ENCODE results near the gene SPACA5. TPM values are rescaled to one million over a fixed set of nuclear protein-coding genes. Genes with fewer than 3 reads are reported as not detected.
"Not testable (repeated sequence)": the region's sequence is repeated elsewhere in the genome, so short reads cannot be mapped to it uniquely, and the experiment has no call there.

The SPACA5 gene
- total RNA-seq, 1 donor from 2014 or later: not detected

- Mint-ChIP-seq H3K27ac (no peak overlapping the region), H3K36me3 (peaks cover 12% of the 10 kb centered on the region), H3K4me1 (peaks cover 6% of the 10 kb centered on the region), H3K4me3 (peak overlapping the region; percentile 26), H3K9me3 (peaks cover 17% of the 10 kb centered on the region), H3K27me3 (ENCODE audit: low read depth) (no peaks in the 10 kb centered on the region)
- no peak for DNase-seq (ENCODE audit: low spot score in 2 of 2, unreplicated experiment in 2 of 2)
- TF ChIP-seq, protein P1, sequence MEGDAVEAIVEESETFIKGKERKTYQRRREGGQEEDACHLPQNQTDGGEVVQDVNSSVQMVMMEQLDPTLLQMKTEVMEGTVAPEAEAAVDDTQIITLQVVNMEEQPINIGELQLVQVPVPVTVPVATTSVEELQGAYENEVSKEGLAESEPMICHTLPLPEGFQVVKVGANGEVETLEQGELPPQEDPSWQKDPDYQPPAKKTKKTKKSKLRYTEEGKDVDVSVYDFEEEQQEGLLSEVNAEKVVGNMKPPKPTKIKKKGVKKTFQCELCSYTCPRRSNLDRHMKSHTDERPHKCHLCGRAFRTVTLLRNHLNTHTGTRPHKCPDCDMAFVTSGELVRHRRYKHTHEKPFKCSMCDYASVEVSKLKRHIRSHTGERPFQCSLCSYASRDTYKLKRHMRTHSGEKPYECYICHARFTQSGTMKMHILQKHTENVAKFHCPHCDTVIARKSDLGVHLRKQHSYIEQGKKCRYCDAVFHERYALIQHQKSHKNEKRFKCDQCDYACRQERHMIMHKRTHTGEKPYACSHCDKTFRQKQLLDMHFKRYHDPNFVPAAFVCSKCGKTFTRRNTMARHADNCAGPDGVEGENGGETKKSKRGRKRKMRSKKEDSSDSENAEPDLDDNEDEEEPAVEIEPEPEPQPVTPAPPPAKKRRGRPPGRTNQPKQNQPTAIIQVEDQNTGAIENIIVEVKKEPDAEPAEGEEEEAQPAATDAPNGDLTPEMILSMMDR (IDR thresholded peaks at IDR 0.05; ENCODE audit: unreplicated experiment): no peak
These were observed 4.5 kb upstream of the SPACA5 start for GRCh38 chrX:48002319-48002718.

DNA sequence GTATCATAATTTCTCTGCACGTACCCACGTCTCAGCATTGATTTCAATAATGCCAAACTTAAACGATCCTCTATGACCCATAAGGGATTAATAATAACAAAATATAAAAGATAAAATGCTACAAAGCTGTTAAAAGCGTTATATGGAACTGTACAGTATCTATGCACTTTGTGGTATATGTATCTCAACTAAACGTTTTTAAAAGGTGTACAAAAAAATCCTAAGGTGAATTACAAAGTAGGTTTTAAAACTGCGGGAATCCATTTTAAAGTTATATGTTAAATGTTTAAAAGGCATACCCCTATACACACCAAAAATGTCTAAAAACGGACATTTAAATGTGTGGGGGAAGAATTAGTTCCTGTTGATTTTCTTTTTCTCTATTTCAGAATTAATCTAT, 3.9 kb upstream of the SPACA5 start:
- no peak for DNase-seq (ENCODE audit: low spot score in 2 of 2, unreplicated experiment in 2 of 2)
- H3K27me3 Mint-ChIP-seq (ENCODE audit: low read depth): no peaks in the 10 kb centered on the region
- TF ChIP-seq, protein P1 (IDR thresholded peaks at IDR 0.05; ENCODE audit: unreplicated experiment): no peak

GRCh38 chrX:48003367-48003757, 3.4 kb upstream of the SPACA5 start:
- H3K9me3 Mint-ChIP-seq: peaks cover 12% of the 10 kb centered on the region
- H3K27me3 Mint-ChIP-seq (ENCODE audit: low read depth): no peaks in the 10 kb centered on the region
- DNase-seq (ENCODE audit: low spot score in 2 of 2, unreplicated experiment in 2 of 2): no peak
- peak overlapping the region; percentile 98 for H3K4me3 Mint-ChIP-seq
- H3K36me3 Mint-ChIP-seq: peaks cover 12% of the 10 kb centered on the region
- H3K27ac Mint-ChIP-seq: peak overlapping the region; percentile 99
- peaks cover 6% of the 10 kb centered on the region for H3K4me1 Mint-ChIP-seq
- TF ChIP-seq, protein P1 (IDR thresholded peaks at IDR 0.05; ENCODE audit: unreplicated experiment): no peak

More for the DNA sequence above, 3.9 kb upstream of the SPACA5 start:
- Mint-ChIP-seq H3K4me1 (peaks cover 6% of the 10 kb centered on the region), H3K9me3 (peaks cover 16% of the 10 kb centered on the region), H3K36me3 (peaks cover 12% of the 10 kb centered on the region), H3K27ac (no peak overlapping the region), H3K4me3 (peak overlapping the region; percentile 47)

DNA sequence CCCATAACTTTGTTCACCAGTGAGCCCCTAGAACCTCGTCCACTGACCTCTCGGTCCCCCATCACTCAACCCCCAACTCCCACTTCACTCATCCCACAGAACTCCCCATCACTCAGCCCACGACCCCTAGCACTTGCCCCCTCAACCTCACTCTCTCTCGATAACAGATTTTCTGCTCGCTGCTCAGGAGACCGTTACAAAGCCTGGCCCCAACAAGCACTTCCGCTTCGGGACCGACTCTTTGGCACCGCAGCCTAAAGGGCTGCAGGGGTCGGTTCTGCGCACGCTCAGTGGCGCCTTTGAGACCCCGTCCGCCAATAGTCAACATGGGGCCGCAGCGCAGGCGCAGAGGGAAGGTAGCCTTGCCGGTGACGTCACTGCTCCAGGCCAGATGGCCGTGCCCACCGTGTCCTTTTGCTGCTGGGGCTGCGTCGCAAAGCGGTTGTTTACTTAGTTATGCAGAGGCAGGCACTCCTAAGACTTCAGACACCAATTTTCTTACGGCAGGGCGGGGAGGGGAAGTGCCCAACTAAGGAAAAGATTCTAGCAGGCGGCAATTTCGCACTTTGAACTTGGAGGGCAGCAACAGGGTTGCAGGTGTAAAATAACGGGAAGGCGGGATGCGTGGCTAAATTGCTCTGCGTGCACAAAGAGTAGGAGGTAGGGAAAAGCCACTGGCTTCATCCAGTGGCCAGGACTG, 2.9 kb upstream of the SPACA5 start, which contains the start of gene ZNF182:
TSS of gene ZNF182 (minus strand) at position 232 of the 700 bp plus-strand sequence. CDS start 1,380 bp downstream, outside the sequence.
- peak within 1 kb of the TSS; percentile 99 for H3K27ac Mint-ChIP-seq
- peaks cover 12% of the 10 kb centered on the region for H3K36me3 Mint-ChIP-seq
- DNase-seq (ENCODE audit: low spot score in 2 of 2, unreplicated experiment in 2 of 2): peak; percentile 79 to 90
- TF ChIP-seq, protein P1 (IDR thresholded peaks at IDR 0.05; ENCODE audit: unreplicated experiment): no peak
- peak within 1 kb of the TSS; percentile 98 for H3K4me3 Mint-ChIP-seq
- H3K4me1 Mint-ChIP-seq: peaks cover 6% of the 10 kb centered on the region
- peaks cover 12% of the 10 kb centered on the region for H3K9me3 Mint-ChIP-seq
- H3K27me3 Mint-ChIP-seq (ENCODE audit: low read depth): no peaks in the 10 kb centered on the region

DNA sequence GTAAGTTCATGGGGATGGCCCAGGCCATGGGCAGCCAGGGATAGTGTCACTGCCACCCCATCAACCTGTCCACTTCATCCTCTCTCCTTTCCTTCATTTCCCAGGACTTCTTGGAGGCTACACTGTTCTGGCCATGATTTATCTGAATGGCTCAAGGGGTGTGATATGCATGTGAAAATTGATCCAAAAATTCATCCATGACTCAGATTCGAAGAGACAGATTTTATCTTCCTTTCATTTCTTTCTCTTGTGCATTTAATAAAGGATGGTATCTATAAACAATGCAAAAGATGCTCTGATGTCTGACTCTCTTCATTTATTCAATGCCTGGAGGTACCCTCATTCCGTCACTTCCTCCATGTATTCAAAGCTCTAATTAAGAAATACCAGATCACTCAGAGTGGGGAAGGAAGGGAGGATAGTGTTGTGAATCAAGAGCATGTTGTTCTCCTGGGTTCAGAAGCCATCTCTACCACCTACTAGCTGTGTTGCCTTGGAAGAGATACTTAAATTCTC, 2.7 kb downstream of the SPACA5 start:
- H3K27me3 Mint-ChIP-seq (ENCODE audit: low read depth); H3K4me1 Mint-ChIP-seq; DNase-seq (ENCODE audit: low spot score in 2 of 2, unreplicated experiment in 2 of 2); H3K36me3 Mint-ChIP-seq; H3K27ac Mint-ChIP-seq; H3K9me3 Mint-ChIP-seq; H3K4me3 Mint-ChIP-seq: not testable (repeated sequence)

GRCh38 chrX:48016583-48017310, 10.0 kb downstream of the SPACA5 start:
- H3K4me3 Mint-ChIP-seq; H3K36me3 Mint-ChIP-seq; H3K27me3 Mint-ChIP-seq (ENCODE audit: low read depth); H3K9me3 Mint-ChIP-seq; DNase-seq (ENCODE audit: low spot score in 2 of 2, unreplicated experiment in 2 of 2); H3K27ac Mint-ChIP-seq; H3K4me1 Mint-ChIP-seq: not testable (repeated sequence)

- H3K4me1 Mint-ChIP-seq; H3K4me3 Mint-ChIP-seq; H3K27ac Mint-ChIP-seq; H3K36me3 Mint-ChIP-seq; DNase-seq (ENCODE audit: low spot score in 2 of 2, unreplicated experiment in 2 of 2); H3K27me3 Mint-ChIP-seq (ENCODE audit: low read depth): not testable (repeated sequence)
- peaks cover 20% of the 10 kb centered on the region for H3K9me3 Mint-ChIP-seq
These were observed 13.1 kb downstream of the SPACA5 start for GRCh38 chrX:48019892-48020291.

DNA sequence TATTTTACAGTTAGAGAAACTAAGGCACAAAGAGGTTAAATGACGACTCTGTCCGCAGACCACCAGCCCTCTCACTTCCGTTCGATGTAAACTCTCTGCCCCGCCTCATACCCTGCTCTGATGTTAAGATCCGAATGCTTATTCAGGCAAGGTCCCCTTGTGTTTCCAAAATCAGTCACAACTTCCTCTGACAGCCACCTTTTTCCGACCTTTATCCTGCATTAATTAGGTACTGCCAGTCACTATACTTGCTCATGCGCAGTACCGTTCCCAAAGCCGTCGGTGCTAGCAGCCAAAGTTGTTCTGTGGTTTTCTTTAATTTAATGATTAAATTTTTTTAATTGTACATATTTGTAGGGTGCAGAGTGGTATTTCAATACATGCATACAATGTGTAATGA, 13.7 kb downstream of the SPACA5 start:
- H3K27ac Mint-ChIP-seq; H3K27me3 Mint-ChIP-seq (ENCODE audit: low read depth); H3K4me1 Mint-ChIP-seq; DNase-seq (ENCODE audit: low spot score in 2 of 2, unreplicated experiment in 2 of 2); H3K36me3 Mint-ChIP-seq: not testable (repeated sequence)
- peaks cover 20% of the 10 kb centered on the region for H3K9me3 Mint-ChIP-seq
- peak overlapping the region; percentile 90 for H3K4me3 Mint-ChIP-seq
